ENCODE measurements around the gene PPP1R26. TPM values are rescaled to one million over a fixed set of nuclear protein-coding genes. Genes with fewer than 3 reads are reported as not detected.
"Not testable (repeated sequence)": the region's sequence is repeated elsewhere in the genome, so short reads cannot be mapped to it uniquely, and the experiment has no call there.

PPP1R26 gene, protein sequence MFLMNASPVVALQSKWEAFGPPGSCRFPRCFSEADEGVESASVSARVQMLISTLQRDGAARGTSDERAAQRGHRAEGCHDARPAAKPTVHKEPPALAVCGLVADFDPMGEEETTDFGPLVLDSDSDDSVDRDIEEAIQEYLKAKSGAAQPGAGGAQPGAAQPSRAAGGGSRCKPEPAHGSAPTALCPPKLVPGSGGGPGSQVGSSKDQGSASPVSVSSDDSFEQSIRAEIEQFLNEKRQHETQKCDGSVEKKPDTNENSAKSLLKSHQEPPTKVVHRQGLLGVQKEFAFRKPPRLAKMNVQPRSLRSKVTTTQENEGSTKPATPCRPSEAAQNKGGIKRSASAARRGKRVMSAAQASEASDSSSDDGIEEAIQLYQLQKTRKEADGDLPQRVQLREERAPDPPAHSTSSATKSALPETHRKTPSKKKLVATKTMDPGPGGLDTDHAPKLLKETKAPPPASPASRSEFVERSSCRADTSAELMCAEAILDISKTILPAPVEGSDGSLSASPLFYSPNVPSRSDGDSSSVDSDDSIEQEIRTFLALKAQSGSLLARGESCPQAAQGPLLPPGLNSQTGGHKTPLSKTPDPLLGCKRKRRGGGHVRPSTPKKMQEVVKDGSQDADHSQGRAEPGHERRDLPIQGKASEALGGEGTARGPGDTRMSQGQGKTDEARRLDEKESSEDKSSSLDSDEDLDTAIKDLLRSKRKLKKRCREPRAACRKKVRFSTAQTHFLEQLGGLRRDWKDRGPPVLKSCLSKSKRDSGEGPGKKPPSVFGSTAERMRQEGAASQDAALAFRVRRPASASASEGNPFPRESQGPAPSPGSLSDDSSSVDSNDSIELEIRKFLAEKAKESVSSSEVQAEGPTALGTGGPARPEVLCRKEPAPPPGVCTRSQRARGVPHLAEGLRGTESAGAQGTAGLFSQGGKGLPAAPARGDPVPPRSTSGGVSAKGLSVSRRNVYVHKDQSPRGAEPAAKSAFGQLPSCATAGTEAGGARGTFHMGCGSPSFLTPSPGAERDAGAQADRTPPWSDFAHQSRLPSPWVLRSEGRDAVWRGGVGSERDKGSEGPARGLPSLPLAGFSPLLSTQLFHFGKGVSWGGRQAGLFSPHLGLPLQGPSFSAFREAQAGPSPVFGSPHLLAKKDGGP (N-terminal part only)
- total RNA-seq, result 10 to 100 TPM; 11.6 to 22.8 (median 15.4) TPM
- 1 to 10 TPM; 5.3 to 7.4 (median 6.8) TPM for polyA plus RNA-seq
- long read RNA-seq, donor 1, full-length matches to known transcripts, result 3 of 3 reads
- long read RNA-seq, donor 1, partial matches to known transcripts, result 0 of 3 reads
- long read RNA-seq, donor 1, other reads (novel, unspliced or antisense), result 0 of 3 reads
- long read RNA-seq, donor 2, full-length matches to known transcripts, result 6 of 6 reads
- long read RNA-seq, donor 2, partial matches to known transcripts, result 0 of 6 reads
- long read RNA-seq, donor 2, other reads (novel, unspliced or antisense), result 0 of 6 reads
- long read RNA-seq, donor 3, full-length matches to known transcripts, result 10 of 10 reads
- long read RNA-seq, donor 3, partial matches to known transcripts, result 0 of 10 reads
- long read RNA-seq, donor 3, other reads (novel, unspliced or antisense), result 0 of 10 reads
- long read RNA-seq, donor 4, result 0 reads
- long read RNA-seq, donor 5, full-length matches to known transcripts, result 10 of 10 reads
- long read RNA-seq, donor 5, partial matches to known transcripts, result 0 of 10 reads
- long read RNA-seq, donor 5, other reads (novel, unspliced or antisense), result 0 of 10 reads
- long read RNA-seq, donor 6, full-length matches to known transcripts, result 24 of 39 reads
- long read RNA-seq, donor 6, partial matches to known transcripts, result 15 of 39 reads
- long read RNA-seq, donor 6, other reads (novel, unspliced or antisense), result 0 of 39 reads
- long read RNA-seq, donor 7, full-length matches to known transcripts, result 10 of 10 reads
- long read RNA-seq, donor 7, partial matches to known transcripts, result 0 of 10 reads
- long read RNA-seq, donor 7, other reads (novel, unspliced or antisense), result 0 of 10 reads
- long read RNA-seq, donor 8, full-length matches to known transcripts, result 20 of 20 reads
- long read RNA-seq, donor 8, partial matches to known transcripts, result 0 of 20 reads
- long read RNA-seq, donor 8, other reads (novel, unspliced or antisense), result 0 of 20 reads
- long read RNA-seq, donor 9, full-length matches to known transcripts, result 10 of 10 reads
- long read RNA-seq, donor 9, partial matches to known transcripts, result 0 of 10 reads
- long read RNA-seq, donor 9, other reads (novel, unspliced or antisense), result 0 of 10 reads
- long read RNA-seq, donor 10, full-length matches to known transcripts, result 2 of 2 reads
- long read RNA-seq, donor 10, partial matches to known transcripts, result 0 of 2 reads
- long read RNA-seq, donor 10, other reads (novel, unspliced or antisense), result 0 of 2 reads

DNA sequence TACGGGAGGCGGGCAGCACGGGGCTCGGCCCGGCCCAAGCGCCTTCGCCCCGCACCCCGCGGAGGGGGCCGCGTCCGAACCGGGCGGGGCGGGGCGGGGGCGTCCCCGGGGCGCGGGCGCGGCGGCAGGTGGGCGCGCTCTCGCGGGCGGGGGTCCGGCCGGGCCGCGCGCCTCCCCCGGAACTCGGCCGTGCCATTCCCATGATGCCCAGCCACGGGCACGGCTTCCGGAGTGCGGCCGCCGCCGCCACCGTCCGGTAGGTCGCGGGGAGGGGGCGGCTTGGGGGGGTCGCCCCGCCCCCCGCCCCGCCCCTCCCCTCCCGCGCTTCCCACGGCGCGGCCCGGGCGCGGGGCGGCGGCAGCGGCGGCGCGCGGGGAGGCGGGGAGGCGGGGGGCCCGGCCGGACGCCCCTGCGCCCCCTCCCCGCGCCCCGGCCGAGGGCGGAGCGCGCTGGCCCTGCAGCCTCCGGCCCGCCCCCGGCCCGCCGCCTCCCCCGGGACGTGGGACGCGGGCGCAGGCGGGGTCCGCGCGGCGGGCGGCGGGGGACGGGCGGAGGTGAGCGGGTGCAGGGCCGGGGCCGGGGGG, at the start of gene PPP1R26:
Gene PPP1R26 (plus strand): TSS at position 314 of the 584 bp plus-strand sequence. CDS start 4,729 bp downstream, outside the sequence.
- 1 to 4% (median 1%) methylated on average over 14 to 80 of the region's 103 CpGs; no CpG with 5 or more reads in 2 of the 5 donors for WGBS, 5 donors
- intact Hi-C loops (cut with DNase I; ENCODE audit: low total_unique reads), result no loop called here
- Histone ChIP-seq H3K27me3 (peaks cover 0 to 4% (median 0%) of the 10 kb centered on the region in 3 donors), H3K36me3 (peaks cover 8 to 15% (median 14%) of the 10 kb centered on the region in 4 donors), H3K4me1 (peaks cover 10 to 32% (median 29%) of the 10 kb centered on the region in 4 donors), H3K27ac (peak within 1 kb of the TSS; percentile 75 to 93 (median 89)), H3K4me3 (peak within 1 kb of the TSS; percentile 75 to 95 (median 86)), H3K9me3 (no peaks in the 10 kb centered on the region)
- peak; percentile 48 to 74 for DNase-seq
- TF ChIP-seq POLR2AphosphoS5 (IDR thresholded peaks at IDR 0.05) (no peak), EP300 (IDR thresholded peaks at IDR 0.05) (no peak), POLR2A (IDR thresholded peaks at IDR 0.05) (no peak)
- TF ChIP-seq, protein P1, sequence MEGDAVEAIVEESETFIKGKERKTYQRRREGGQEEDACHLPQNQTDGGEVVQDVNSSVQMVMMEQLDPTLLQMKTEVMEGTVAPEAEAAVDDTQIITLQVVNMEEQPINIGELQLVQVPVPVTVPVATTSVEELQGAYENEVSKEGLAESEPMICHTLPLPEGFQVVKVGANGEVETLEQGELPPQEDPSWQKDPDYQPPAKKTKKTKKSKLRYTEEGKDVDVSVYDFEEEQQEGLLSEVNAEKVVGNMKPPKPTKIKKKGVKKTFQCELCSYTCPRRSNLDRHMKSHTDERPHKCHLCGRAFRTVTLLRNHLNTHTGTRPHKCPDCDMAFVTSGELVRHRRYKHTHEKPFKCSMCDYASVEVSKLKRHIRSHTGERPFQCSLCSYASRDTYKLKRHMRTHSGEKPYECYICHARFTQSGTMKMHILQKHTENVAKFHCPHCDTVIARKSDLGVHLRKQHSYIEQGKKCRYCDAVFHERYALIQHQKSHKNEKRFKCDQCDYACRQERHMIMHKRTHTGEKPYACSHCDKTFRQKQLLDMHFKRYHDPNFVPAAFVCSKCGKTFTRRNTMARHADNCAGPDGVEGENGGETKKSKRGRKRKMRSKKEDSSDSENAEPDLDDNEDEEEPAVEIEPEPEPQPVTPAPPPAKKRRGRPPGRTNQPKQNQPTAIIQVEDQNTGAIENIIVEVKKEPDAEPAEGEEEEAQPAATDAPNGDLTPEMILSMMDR (IDR thresholded peaks at IDR 0.05), result no peak

DNA sequence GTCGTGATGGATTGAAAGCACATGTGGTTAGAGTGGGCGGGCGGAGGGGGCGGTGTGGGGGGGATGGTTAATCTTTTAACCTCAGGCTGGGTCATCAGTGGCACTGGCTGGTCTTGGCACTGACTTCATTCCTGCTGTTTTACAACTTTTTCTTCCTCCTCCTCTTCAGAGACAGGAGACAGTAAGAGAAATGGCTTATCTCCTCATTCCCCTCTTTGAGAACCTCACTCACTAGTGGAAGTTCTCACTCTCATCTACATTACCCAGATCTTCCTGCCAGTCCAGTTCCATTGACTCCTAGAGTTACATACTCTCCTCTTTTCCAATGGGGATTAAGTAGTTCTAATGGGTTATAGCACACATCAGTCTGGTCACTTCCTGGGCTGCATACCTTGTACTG, 42.3 kb upstream of the PPP1R26 start:
- Histone ChIP-seq H3K9me3 (peaks cover 0 to 13% (median 10%) of the 10 kb centered on the region in 4 donors), H3K36me3 (no peaks in the 10 kb centered on the region), H3K27ac (no peak overlapping the region), H3K4me1 (peaks cover 15 to 27% (median 18%) of the 10 kb centered on the region in 4 donors), H3K4me3 (no peak overlapping the region), H3K27me3 (peaks cover 0 to 11% (median 0%) of the 10 kb centered on the region in 3 donors)
- DNase-seq, result no peak
- 88 to 95% (median 95%) methylated on average over 4 of the region's 4 CpGs for WGBS, 5 donors
- TF ChIP-seq EP300 (IDR thresholded peaks at IDR 0.05) (no peak), POLR2A (IDR thresholded peaks at IDR 0.05) (no peak), POLR2AphosphoS5 (IDR thresholded peaks at IDR 0.05) (no peak)
- TF ChIP-seq, protein P1 (IDR thresholded peaks at IDR 0.05), result no peak
- intact Hi-C loops (cut with DNase I; ENCODE audit: low total_unique reads), result no loop called here

DNA sequence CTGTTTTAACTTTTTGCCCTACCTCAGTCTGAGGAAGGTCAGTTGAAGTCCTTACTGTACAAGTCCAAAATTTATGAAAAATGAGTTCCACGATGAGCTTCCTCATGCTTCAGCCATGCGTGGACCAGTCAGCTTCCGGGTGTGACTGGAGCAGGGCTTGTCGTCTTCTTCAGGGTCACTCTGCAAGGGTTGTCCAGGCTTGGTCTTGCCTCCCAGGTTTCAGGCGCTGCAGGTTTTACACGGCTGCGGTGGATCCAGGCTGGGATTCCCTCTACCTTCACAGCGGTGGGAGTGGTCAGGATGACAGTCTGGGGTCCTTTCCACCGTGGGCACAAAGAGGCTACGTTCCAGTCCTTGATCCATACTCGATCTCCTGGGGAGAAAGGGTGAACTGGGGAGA, 41.9 kb upstream of the PPP1R26 start:
- H3K4me3 ChIP-seq; DNase-seq; intact Hi-C loops (cut with DNase I; ENCODE audit: low total_unique reads); H3K27ac ChIP-seq; H3K36me3 ChIP-seq: not testable (repeated sequence)
- Histone ChIP-seq H3K27me3 (peaks cover 0 to 15% (median 0%) of the 10 kb centered on the region in 3 donors), H3K4me1 (peaks cover 16 to 30% (median 20%) of the 10 kb centered on the region in 4 donors), H3K9me3 (peaks cover 0 to 13% (median 10%) of the 10 kb centered on the region in 4 donors)
- WGBS, 5 donors, result 91 to 95% (median 94%) methylated on average over 11 of the region's 11 CpGs

Measured in stomach (tissue), 19 donors.